Chondrocyte (in vitro differentiated cells): ENCODE data around the gene LRCH3. TPM values are rescaled to one million over a fixed set of nuclear protein-coding genes. Genes with fewer than 3 reads are reported as not detected.
A peak's percentile ranks its signal among the peaks of the same experiment; 100 is the strongest.

ENCODE experiments used
- DNase-seq: peaks from one replicate; pipeline ENCODE4 v3.0.0; 2021; ENCODE audit warnings: mixed read lengths, low spot score
- H3K27ac Mint-ChIP-seq: one replicate; pipeline ENCODE4 v1.8.0; 2021; ENCODE audit warnings: mild to moderate bottlenecking, moderate library complexity, mixed read lengths; ENCODE audit not compliant: unreplicated experiment
- H3K27me3 Mint-ChIP-seq: 2 replicates; pipeline ENCODE4 v1.8.0; 2021; ENCODE audit warnings: low read depth, mixed read lengths
- H3K36me3 Mint-ChIP-seq: 2 replicates; pipeline ENCODE4 v1.8.0; 2021; ENCODE audit warnings: low read depth, mixed read lengths
- H3K4me1 Mint-ChIP-seq: 2 replicates; pipeline ENCODE4 v1.8.0; 2021; ENCODE audit warnings: low read depth, mild to moderate bottlenecking, mixed read lengths
- H3K4me3 Mint-ChIP-seq: one replicate; pipeline ENCODE4 v1.8.0; 2021; ENCODE audit warnings: mild to moderate bottlenecking, moderate library complexity, mixed read lengths; ENCODE audit not compliant: unreplicated experiment
- H3K9me3 Mint-ChIP-seq: 2 replicates; pipeline ENCODE4 v1.8.0; 2021; ENCODE audit warnings: low read depth, mixed read lengths
- long read RNA-seq: library from polyadenylated mRNA; stranded (forward); transcript quantifications from one replicate; pipeline ENCODE4 v2.0.0, GENCODE V29; 2021
- total RNA-seq: library from RNA; stranded (reverse); gene quantifications from 3 replicates; pipeline ENCODE4 v1.2.1, GENCODE V29; 2021
- TF ChIP-seq, protein P1 (sequence below): fragments of 200-600 bp; sonication (generic); IDR thresholded peaks from 2 replicates; pipeline ENCODE4 v1.5.0; 2021; ENCODE audit warnings: antibody characterized with exemption, mild to moderate bottlenecking, moderate library complexity

Gene LRCH3
- total RNA-seq: 41.7 to 59.9 TPM (median 49.8 TPM) in 3 replicates
- long read RNA-seq, partial matches to known transcripts: 5 of 17 reads
- long read RNA-seq, other reads (novel, unspliced or antisense): 12 of 17 reads

DNA sequence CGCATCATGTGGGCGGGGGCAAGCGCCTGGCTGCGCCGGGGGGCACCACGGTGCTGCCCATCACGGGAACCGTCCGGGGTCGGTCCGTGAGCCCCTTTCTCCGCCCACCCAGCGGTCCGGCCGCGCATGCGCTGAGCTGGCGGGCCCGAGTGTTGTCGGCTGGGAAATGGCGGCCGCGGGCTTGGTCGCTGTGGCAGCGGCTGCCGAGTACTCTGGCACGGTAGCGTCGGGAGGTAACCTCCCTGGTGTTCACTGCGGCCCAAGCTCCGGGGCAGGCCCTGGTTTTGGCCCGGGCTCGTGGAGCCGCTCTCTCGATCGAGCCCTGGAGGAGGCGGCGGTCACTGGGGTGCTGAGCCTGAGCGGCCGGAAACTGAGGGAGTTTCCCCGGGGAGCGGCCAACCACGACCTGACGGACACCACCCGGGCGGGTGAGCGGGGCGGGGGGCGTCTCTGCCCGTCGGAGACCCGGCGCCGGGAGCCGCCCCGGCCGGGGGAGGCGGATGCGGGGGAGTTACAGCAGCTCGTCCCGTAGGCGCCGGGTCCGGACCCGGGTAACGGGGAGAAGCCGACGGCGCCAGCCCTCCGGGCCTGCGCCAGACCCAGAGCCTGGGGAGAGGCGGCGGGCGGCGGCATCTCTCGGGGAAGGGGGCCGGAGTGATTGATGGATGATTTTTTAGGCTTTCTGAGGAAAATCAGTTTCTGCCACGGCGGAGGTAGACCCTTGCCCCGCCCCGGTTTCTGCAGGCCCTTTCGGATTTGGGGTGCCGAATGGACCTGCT is at the start of gene LRCH3:
Gene LRCH3, plus strand, starts transcription at position 142 of the 779 bp plus-strand sequence. Its CDS starts 25 bp downstream, at position 167.
- TF ChIP-seq, protein P1, sequence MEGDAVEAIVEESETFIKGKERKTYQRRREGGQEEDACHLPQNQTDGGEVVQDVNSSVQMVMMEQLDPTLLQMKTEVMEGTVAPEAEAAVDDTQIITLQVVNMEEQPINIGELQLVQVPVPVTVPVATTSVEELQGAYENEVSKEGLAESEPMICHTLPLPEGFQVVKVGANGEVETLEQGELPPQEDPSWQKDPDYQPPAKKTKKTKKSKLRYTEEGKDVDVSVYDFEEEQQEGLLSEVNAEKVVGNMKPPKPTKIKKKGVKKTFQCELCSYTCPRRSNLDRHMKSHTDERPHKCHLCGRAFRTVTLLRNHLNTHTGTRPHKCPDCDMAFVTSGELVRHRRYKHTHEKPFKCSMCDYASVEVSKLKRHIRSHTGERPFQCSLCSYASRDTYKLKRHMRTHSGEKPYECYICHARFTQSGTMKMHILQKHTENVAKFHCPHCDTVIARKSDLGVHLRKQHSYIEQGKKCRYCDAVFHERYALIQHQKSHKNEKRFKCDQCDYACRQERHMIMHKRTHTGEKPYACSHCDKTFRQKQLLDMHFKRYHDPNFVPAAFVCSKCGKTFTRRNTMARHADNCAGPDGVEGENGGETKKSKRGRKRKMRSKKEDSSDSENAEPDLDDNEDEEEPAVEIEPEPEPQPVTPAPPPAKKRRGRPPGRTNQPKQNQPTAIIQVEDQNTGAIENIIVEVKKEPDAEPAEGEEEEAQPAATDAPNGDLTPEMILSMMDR: no peak
- no peaks in the 10 kb centered on the region for H3K36me3 Mint-ChIP-seq

DNA sequence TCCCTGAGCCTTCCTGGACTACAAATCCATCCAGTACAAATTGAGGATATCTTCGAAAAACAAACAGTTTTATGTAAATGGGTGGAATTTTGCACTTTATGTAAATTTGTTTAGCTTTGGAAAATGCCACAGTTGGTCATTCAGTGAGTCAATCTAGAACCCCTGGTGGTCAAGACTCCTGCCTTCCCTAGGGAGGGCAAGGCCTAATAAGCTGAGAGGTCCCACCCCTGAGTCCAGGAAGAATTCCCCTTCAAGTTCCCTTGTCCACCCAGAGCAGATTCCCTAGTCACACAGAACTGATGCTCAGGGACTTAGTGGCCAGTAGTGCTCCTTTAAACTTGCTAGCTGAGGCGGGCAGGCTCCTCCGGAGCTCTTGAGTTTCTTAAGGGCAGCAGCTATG is 48.3 kb upstream of the LRCH3 start:
- H3K27me3 Mint-ChIP-seq: no peaks in the 10 kb centered on the region
- no peaks in the 10 kb centered on the region for H3K9me3 Mint-ChIP-seq
- H3K4me3 Mint-ChIP-seq: no peak overlapping the region
- DNase-seq: no peak
- no peak overlapping the region for H3K27ac Mint-ChIP-seq
- peaks cover 4% of the 10 kb centered on the region for H3K4me1 Mint-ChIP-seq
- TF ChIP-seq, protein P1: no peak
- no peaks in the 10 kb centered on the region for H3K36me3 Mint-ChIP-seq

More for the DNA sequence above, at the start of gene LRCH3:
- Mint-ChIP-seq H3K27ac (peak within 1 kb of the TSS; percentile 98), H3K4me3 (peak within 1 kb of the TSS; percentile 94), H3K4me1 (peaks cover 40% of the 10 kb centered on the region), H3K27me3 (no peaks in the 10 kb centered on the region), H3K9me3 (no peaks in the 10 kb centered on the region)
- peak; percentile 94 for DNase-seq

DNA sequence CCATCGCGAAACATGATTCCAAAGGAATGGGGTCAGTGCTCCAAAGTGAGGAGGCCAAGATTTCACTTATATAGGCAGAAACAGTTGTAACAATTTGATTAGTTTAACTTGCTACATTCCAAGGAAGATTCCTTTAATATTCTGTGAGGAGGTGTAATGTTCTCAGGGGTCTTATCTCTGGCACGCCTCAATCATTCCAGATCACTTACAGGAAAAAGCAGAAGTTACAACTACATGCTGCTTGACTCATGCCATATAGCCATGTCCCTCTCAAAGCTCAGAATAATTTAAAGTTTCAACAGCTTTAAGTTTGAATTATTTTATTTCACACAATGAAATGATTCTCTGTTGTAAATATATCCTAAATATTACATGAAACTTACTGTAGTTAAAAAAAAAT is 44.8 kb upstream of the LRCH3 start:
- H3K36me3 Mint-ChIP-seq: no peaks in the 10 kb centered on the region
- H3K4me3 Mint-ChIP-seq: no peak overlapping the region
- H3K27ac Mint-ChIP-seq: no peak overlapping the region
- DNase-seq: no peak
- H3K27me3 Mint-ChIP-seq: no peaks in the 10 kb centered on the region
- TF ChIP-seq, protein P1: no peak
- H3K9me3 Mint-ChIP-seq: no peaks in the 10 kb centered on the region
- peaks cover 19% of the 10 kb centered on the region for H3K4me1 Mint-ChIP-seq

DNA sequence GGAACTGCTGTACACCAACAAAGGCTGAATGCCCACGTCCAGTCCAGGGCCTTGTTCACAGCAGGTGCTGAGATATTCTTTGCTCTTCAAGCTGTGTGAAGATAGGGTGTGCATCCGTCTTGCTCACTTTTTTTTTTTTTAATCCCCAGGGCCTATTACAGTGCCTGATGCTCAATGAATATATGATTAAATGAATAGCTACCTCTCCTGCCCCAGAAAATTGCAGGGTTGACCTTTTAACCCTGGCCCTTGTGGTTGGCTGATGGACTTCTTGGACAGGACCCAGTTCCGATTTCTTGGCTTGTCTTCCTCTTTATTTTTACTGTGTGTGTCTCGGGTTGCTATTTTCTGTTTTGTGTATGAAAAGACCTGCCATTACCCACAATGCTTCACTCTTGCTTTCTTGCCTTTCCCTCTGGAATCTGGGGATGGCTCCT is 44.2 kb upstream of the LRCH3 start:
- H3K27ac Mint-ChIP-seq: no peak overlapping the region
- TF ChIP-seq, protein P1: no peak
- H3K27me3 Mint-ChIP-seq: no peaks in the 10 kb centered on the region
- H3K4me3 Mint-ChIP-seq: no peak overlapping the region
- H3K36me3 Mint-ChIP-seq: no peaks in the 10 kb centered on the region
- H3K4me1 Mint-ChIP-seq: peaks cover 23% of the 10 kb centered on the region
- H3K9me3 Mint-ChIP-seq: no peaks in the 10 kb centered on the region
- DNase-seq: no peak

DNA sequence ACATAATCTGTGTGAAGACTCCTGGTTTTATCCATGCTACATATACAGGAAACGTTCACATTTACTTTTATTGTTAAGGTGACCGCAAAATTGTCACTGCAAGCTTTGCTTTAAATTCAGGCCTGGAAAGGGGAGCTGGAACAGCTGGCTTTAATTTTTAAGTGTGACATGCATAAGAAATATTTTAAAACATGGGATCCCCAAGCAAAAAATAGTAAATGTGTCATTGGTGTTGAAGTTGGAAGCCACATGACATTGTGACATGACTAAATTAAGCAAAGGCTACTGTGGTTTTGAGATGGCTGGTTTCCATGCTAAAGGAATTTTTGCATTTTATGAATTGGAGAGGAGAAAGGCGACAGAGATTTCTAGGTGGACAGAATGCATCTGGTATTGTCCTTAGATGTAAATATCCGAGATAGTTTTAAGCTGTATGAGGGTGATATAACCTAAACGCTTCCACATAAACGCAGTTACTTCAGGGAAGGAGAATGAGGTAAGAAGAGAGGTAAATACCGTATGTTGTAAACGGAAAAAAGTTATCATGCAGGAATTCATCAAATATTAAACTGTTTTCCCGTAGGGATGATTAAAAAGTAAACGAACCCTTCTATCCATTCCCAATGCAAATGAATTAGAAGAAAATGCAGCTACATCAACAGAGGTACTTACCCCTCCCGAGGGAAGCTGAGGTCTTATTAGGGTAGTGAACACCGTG is 42.3 kb upstream of the LRCH3 start:
- no peak for DNase-seq
- Mint-ChIP-seq H3K36me3 (no peaks in the 10 kb centered on the region), H3K9me3 (no peaks in the 10 kb centered on the region), H3K4me1 (peaks cover 34% of the 10 kb centered on the region), H3K4me3 (peak overlapping the region; percentile 89), H3K27me3 (no peaks in the 10 kb centered on the region), H3K27ac (peak overlapping the region; percentile 96)
- TF ChIP-seq, protein P1: no peak
